Parathyroid adenoma (tissue), 2 donors: ENCODE data around the gene SP2.

ENCODE experiments used
- H2AFZ ChIP-seq: fragments of 300-600 bp; sonication (generic); one replicate; pipeline ENCODE4 v1.7.0; 2017; ENCODE audit warnings: antibody characterized with exemption, mild to moderate bottlenecking
- H3K27ac ChIP-seq: fragments of 300-600 bp; sonication (generic); one replicate; pipeline ENCODE4 v1.7.0; 2017
- H3K27me3 ChIP-seq: fragments of 300-600 bp; sonication (generic); one replicate; pipeline ENCODE4 v1.7.0; 2017; ENCODE audit warnings: low read length; ENCODE audit not compliant: control insufficient read depth, insufficient read depth
- H3K36me3 ChIP-seq: fragments of 300-600 bp; sonication (generic); one replicate; pipeline ENCODE4 v1.7.0; 2017; ENCODE audit warnings: low read length; ENCODE audit not compliant: control insufficient read depth, insufficient read depth
- H3K4me1 ChIP-seq: fragments of 300-600 bp; sonication (generic); one replicate; pipeline ENCODE4 v1.7.0; 2017; ENCODE audit warnings: control low read depth
- H3K4me2 ChIP-seq: fragments of 300-600 bp; sonication (generic); one replicate; pipeline ENCODE4 v1.7.0; 2017; ENCODE audit warnings: low read length
- H3K4me3 ChIP-seq: fragments of 300-600 bp; sonication (generic); one replicate; pipeline ENCODE4 v1.7.0; 2017; ENCODE audit warnings: low read depth, low read length
- H3K79me2 ChIP-seq: fragments of 300-600 bp; sonication (generic); one replicate; pipeline ENCODE4 v1.7.0; 2017; ENCODE audit warnings: control low read depth
- H3K9ac ChIP-seq: fragments of 300-600 bp; sonication (generic); one replicate; pipeline ENCODE4 v1.7.0; 2017; ENCODE audit warnings: mild to moderate bottlenecking
- H3K9me3 ChIP-seq: fragments of 300-600 bp; sonication (generic); one replicate; pipeline ENCODE4 v1.7.0; 2017; ENCODE audit warnings: low read length; ENCODE audit not compliant: control insufficient read depth
- CTCF ChIP-seq: fragments of 300-600 bp; sonication (generic); IDR thresholded peaks from one replicate; pipeline ENCODE4 v1.7.0; 2017; ENCODE audit warnings: antibody characterized with exemption, mild to moderate bottlenecking
- donor health status: primary hyperparathyroidism.

Gene SP2

DNA sequence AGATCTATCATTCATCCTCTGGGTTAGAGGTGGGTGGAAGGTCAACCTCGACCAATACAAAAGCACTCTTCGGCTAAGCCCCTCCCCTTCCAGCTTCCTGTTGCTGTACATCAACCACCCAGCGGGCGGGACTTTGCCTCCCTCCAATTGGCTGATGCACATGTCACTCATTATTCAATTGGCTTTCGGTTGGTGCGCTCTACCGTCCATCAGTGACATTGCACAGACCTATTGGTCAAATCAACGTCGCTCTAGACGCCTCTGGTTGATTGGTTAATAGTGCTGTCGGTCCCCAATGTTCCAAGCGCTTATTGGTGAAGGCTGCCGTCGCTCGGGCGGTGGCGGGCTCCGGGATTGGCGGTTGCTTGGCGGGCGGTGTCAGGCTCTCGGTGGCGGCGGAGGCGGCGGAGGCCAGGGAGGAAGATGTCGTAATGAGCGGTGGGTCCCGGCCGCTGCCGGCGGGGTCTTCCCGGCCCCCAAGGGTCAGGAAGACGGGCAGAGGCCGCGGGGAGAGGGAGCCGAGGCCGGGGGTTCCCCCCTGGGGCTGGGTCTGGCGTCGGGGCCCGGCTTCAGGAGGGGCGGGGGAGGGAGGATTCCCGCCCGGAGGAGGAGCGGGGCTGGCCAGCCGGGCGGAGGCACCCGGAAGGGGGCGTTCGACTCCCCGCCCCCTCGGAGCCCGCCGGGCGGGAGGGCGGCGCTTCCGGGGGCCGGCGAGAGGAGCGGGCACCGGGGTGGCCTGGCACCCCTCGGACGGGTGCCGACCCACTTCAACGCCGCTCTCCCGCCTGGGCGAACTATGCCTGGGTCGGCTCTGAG is at the start of gene SP2:
SP2 (plus strand) TSS at position 381 of the 816 bp plus-strand sequence; CDS start at position 432, 51 bp downstream.
- no peaks in the 10 kb centered on the region for H3K9me3 ChIP-seq
- peak within 1 kb of the TSS; percentile 100 for H3K4me2 ChIP-seq
- H3K36me3 ChIP-seq, result no peaks in the 10 kb centered on the region
- H3K79me2 ChIP-seq, result peaks cover 19% of the 10 kb centered on the region
- peak; percentile 28 for TF ChIP-seq CTCF
- H3K27ac ChIP-seq, result peak within 1 kb of the TSS; percentile 100
- peak within 1 kb of the TSS; percentile 99 for H3K9ac ChIP-seq
- peak within 1 kb of the TSS; percentile 98 for H2AFZ ChIP-seq
- H3K4me1 ChIP-seq, result peaks cover 12% of the 10 kb centered on the region
- peak within 1 kb of the TSS; percentile 98 for H3K4me3 ChIP-seq
- no peaks in the 10 kb centered on the region for H3K27me3 ChIP-seq

- Histone ChIP-seq H3K9me3 (no peaks in the 10 kb centered on the region), H3K9ac (no peak overlapping the region), H3K4me1 (peaks cover 35% of the 10 kb centered on the region), H3K4me2 (no peak overlapping the region), H3K27ac (no peak overlapping the region), H2AFZ (no peak overlapping the region), H3K36me3 (no peaks in the 10 kb centered on the region), H3K79me2 (peaks cover 7% of the 10 kb centered on the region), H3K4me3 (no peak overlapping the region), H3K27me3 (no peaks in the 10 kb centered on the region)
- TF ChIP-seq CTCF, result no peak
Measured at GRCh38 chr17:47846716-47847340, 49.2 kb upstream of the SP2 start.

GRCh38 chr17:47847341-47848197 is 48.5 kb upstream of the SP2 start:
- Histone ChIP-seq H3K27ac (no peak overlapping the region), H2AFZ (no peak overlapping the region), H3K9ac (no peak overlapping the region), H3K79me2 (peaks cover 7% of the 10 kb centered on the region), H3K9me3 (no peaks in the 10 kb centered on the region), H3K36me3 (no peaks in the 10 kb centered on the region), H3K4me1 (peaks cover 30% of the 10 kb centered on the region), H3K27me3 (no peaks in the 10 kb centered on the region), H3K4me2 (no peak overlapping the region), H3K4me3 (no peak overlapping the region)
- no peak for TF ChIP-seq CTCF

- Histone ChIP-seq H3K9me3 (no peaks in the 10 kb centered on the region), H3K27ac (no peak overlapping the region), H3K79me2 (peaks cover 7% of the 10 kb centered on the region), H3K4me3 (no peak overlapping the region), H3K9ac (no peak overlapping the region), H2AFZ (no peak overlapping the region), H3K36me3 (no peaks in the 10 kb centered on the region), H3K27me3 (no peaks in the 10 kb centered on the region), H3K4me1 (peaks cover 24% of the 10 kb centered on the region), H3K4me2 (no peak overlapping the region)
- no peak for TF ChIP-seq CTCF
Measured at GRCh38 chr17:47848198-47848513, 47.9 kb upstream of the SP2 start.
